ENCODE results near the gene LDLRAD4.

LDLRAD4 gene

DNA sequence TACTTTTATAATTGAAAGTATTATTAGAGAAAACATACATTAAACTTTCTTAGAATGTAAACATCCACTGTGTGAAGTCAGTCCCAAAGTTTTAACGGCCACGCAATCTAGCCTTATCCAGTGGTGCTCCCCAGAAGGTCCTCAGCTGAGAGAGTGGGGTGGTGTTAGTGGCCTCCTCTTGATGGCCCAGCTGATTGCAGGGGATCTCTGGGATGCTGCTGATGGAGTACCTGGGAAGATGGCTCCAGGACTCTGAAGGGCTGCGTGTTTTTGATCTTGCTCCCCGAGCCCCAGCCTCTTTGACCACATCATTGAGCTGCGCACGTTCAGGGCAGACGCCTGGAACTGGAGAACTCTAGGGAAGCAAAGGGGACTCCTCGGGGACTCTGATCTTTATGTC, 326.4 kb downstream of the LDLRAD4 start:
- TF ChIP-seq, protein P1, sequence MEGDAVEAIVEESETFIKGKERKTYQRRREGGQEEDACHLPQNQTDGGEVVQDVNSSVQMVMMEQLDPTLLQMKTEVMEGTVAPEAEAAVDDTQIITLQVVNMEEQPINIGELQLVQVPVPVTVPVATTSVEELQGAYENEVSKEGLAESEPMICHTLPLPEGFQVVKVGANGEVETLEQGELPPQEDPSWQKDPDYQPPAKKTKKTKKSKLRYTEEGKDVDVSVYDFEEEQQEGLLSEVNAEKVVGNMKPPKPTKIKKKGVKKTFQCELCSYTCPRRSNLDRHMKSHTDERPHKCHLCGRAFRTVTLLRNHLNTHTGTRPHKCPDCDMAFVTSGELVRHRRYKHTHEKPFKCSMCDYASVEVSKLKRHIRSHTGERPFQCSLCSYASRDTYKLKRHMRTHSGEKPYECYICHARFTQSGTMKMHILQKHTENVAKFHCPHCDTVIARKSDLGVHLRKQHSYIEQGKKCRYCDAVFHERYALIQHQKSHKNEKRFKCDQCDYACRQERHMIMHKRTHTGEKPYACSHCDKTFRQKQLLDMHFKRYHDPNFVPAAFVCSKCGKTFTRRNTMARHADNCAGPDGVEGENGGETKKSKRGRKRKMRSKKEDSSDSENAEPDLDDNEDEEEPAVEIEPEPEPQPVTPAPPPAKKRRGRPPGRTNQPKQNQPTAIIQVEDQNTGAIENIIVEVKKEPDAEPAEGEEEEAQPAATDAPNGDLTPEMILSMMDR (IDR thresholded peaks at IDR 0.05; ENCODE audit: extremely low read depth, missing control alignments): no peak
- no peak for DNase-seq (ENCODE audit: low spot score)

DNA sequence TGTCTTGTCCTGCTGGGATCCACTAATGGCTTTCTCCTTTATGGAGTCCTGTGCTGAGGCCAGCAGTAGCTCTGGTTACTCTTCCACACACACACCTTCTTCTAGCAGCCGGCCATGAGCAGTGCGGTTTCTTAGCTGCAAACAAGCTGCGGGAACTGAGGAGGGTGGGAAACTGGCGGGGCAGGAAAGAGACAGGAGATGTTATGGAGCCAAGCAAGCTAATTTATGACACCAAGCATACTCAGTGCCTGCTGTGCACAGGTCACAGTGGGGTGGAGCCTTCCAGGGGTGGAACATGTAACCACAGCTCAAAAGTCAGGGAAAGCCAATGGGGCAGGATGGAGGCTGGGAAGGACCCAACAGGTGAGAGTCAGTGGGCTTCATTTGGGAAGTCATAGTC, 327.0 kb downstream of the LDLRAD4 start:
- DNase-seq (ENCODE audit: low spot score): no peak
- TF ChIP-seq, protein P1 (IDR thresholded peaks at IDR 0.05; ENCODE audit: extremely low read depth, missing control alignments): no peak

DNA sequence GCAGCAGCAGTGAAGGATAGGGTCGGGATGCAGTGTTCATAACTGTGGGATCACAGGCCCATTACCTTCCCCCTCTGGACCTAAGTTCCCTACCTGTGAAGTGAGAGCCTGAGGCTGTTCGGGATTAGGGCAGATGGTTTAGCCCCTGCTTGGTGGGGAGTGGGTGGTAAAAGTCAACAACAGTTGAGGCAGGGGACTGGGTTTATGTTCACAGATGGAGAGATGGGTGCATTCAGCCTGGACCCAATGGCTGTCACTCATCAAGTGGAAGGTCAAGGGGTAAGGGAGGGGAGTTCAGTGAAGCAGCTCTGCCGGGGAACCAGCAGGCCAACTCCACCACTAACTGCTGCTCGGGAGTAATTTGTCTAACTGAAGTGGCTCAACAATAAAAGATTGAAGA, 327.4 kb downstream of the LDLRAD4 start:
- DNase-seq (ENCODE audit: low spot score): no peak
- TF ChIP-seq, protein P1 (IDR thresholded peaks at IDR 0.05; ENCODE audit: extremely low read depth, missing control alignments): no peak

DNA sequence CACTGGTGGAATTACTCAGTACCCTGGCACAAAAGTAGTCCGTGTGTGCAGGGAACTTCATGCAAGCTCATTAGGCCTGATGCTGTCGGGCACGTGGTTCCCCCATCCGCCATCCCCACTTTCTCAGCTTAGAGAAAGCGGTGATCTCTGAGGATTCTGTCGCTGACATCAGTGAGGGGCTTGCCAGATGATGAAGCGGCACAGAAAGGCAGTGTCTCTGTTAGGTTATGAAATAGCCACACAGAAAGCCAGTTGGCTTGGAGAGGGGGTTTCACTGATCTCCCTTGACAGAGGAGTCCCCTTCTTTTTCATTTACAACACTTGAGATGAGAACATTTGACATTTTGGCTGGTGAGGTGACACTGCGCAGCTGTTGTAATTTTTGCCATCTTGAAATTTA, 328.1 kb downstream of the LDLRAD4 start:
- no peak for DNase-seq (ENCODE audit: low spot score)
- TF ChIP-seq, protein P1 (IDR thresholded peaks at IDR 0.05; ENCODE audit: extremely low read depth, missing control alignments): no peak

DNA sequence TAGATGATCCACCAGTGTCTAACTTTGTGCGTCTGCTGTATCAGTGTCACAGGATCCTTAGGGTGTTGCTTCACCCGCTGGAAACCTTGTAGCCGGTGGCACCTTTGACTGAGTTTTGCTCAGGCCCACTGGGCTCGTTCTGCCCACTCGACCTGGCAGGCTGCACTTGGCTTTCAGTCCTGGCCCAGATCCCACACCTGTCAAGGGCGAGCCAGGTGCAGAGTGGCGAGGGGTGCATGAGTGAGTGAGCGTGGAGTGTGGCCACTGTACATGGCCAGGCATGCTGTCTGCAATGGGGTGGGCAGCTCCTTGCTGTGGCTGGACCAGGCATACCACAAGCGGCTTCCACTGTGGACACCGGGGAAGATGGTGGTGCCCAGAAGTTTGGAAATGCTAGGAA, 328.8 kb downstream of the LDLRAD4 start:
- TF ChIP-seq, protein P1 (IDR thresholded peaks at IDR 0.05; ENCODE audit: extremely low read depth, missing control alignments): no peak
- no peak for DNase-seq (ENCODE audit: low spot score)

DNA sequence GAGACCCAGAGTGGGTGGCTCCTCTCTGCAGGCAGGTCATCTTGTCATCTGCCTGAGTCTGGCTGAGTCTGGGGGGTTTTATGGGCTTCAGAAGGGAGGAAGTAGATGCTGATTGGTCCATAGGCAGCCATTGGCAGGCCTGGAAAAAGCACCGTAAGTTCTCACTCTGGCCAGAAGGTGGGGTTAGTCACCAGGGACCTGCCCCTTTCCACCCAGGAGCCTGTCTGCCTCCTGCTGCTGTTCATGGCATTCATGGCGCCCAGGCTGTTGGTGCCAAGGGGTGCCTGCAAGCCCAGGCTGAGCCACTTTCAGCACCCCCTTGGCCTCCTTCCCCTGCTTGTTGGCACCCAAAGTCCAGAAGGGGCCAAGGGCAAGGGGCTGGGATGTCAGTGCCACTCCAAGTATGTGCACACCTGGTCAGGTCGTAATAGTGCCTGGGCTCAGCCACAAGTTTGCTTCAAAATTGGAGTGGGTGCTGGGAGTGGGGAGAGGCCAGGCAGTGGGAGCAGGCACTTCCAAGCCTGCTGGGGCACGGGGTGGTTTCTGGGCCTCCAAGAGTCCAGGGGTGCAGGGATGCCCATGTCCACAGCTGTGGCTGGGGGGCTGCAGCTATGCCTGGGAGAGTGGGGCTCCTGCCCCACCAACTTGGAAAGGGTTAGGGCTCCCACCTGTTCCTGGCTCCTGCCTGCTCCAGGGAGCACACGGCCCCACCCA, 329.7 kb downstream of the LDLRAD4 start:
- TF ChIP-seq, protein P1 (IDR thresholded peaks at IDR 0.05; ENCODE audit: extremely low read depth, missing control alignments): no peak

DNA sequence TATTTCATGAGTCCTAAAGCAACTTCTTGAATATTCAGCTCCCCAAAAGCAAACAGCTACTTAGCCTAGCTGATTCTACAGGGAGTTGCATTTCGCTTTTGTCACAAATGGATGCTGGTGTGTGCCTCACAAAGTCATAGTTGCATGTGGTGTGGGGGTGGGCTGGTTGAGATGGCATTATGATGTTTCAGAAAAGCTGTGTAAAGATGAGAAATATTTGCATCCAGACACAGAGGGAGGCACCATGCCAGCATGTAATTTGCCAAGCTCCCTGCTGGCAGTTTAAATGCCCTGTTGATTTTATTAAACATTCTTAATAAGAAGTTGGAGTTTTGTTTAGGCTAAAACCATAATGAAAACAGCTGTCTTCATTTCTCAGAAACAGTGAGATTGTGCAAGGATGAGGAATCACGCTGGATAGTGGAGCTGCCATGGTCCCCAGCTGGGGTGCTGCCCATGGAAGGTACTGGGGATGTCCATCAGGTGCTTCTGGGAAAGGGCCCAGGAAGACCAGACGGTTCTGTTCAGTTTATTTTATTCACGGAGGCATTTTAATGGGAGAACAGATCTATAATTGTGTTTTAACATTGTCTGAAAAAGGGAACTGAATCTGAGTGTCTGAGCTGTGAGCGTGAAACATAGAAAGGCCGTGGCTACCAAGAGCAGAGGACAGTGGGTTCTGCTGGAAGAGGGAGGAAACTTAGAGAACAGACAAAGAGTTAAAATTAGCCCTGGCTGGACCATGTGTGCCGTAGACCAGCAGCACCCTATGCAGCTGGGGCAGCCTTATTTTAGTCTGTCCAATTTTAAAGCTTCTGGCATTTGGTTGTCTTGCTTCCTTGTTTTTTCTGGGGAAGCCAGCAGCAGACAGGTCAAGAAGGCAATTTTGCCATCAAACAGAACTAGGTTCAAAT, 330.7 kb downstream of the LDLRAD4 start:
- TF ChIP-seq, protein P1 (IDR thresholded peaks at IDR 0.05; ENCODE audit: extremely low read depth, missing control alignments): no peak
- DNase-seq (ENCODE audit: low spot score): peak; percentile 61

More for the DNA sequence above, 329.7 kb downstream of the LDLRAD4 start:
- no peak for DNase-seq (ENCODE audit: low spot score)

Data from GM20000 (cell line).